Upper lobe of left lung (tissue), 6 donors: Measurements from ENCODE around the gene EPRS1. TPM values are rescaled to one million over a fixed set of nuclear protein-coding genes. Genes with fewer than 3 reads are reported as not detected.

Experiments used
- ATAC-seq, 2 donors: fragments of 200-7000 bp; cut with Tn5 transposase; one replicate each; pipeline ENCODE4 v1.9.1; 2022; ENCODE audit warnings: mild to moderate bottlenecking in 2 of 2, moderate library complexity in 2 of 2; ENCODE audit not compliant: low FRiP score in 2 of 2
- DNase-seq, 2 donors: peaks; one replicate each; pipeline ENCODE4 v3.0.0-alpha.2; 2019 to 2020
- H3K27ac ChIP-seq, 4 donors: fragments of 200-600 bp; sonication (generic); one replicate each; pipeline ENCODE4 v1.5.1; 2016 to 2019
- H3K27me3 ChIP-seq, 4 donors: fragments of 200-600 bp; sonication (generic); one replicate each; pipeline ENCODE4 v1.5.1; 2017 to 2019
- H3K36me3 ChIP-seq, 4 donors: fragments of 200-600 bp; sonication (generic); one replicate each; pipeline ENCODE4 v1.5.1; 2016 to 2019
- H3K4me1 ChIP-seq, 4 donors: fragments of 200-600 bp; sonication (generic); one replicate each; pipeline ENCODE4 v1.5.1; 2018 to 2019
- H3K4me3 ChIP-seq, 4 donors: fragments of 200-600 bp; sonication (generic); one replicate each; pipeline ENCODE4 v1.5.1; 2017 to 2019; ENCODE audit warnings: mild to moderate bottlenecking in 2 of 4, moderate library complexity in 1 of 4
- H3K9me3 ChIP-seq, 4 donors: fragments of 200-600 bp; sonication (generic); one replicate each; pipeline ENCODE4 v1.5.1; 2018 to 2019
- EP300 ChIP-seq, 4 donors: sonication (generic); formaldehyde crosslinking; IDR thresholded peaks; one replicate each; pipeline ENCODE4 v1.5.1; 2017; ENCODE audit warnings: antibody characterized with exemption in 4 of 4, control low read depth in 2 of 4
- POLR2A ChIP-seq, 4 donors: fragments of 450-650 bp; IDR thresholded peaks; one replicate each; pipeline ENCODE4 v1.5.1; 2016 to 2017; ENCODE audit warnings: antibody characterized with exemption in 4 of 4, mild to moderate bottlenecking in 2 of 4
- POLR2AphosphoS5 ChIP-seq, 2 donors: sonication (generic); formaldehyde crosslinking; IDR thresholded peaks; one replicate each; pipeline ENCODE4 v1.5.1; 2017; ENCODE audit warnings: antibody characterized with exemption in 2 of 2
- WGBS, 2 donors: methylation state at CpG; one replicate each; pipeline ENCODE4 v1.1.5; 2017 to 2018; 5-methylcytosine and 5-hydroxymethylcytosine counted together
- total RNA-seq, 6 donors: library from RNA; depleted of rRNA in 4 of 6; stranded (reverse); fragments of >200 nt in 4 of 6; gene quantifications; one replicate each; pipeline versions ENCODE4 v1.1.0 to v1.2.1, GENCODE V29; 2016 to 2021
- TF ChIP-seq, protein P1 (sequence below), 6 experiments: fragments of 450-650 bp in 4 of 6; fragments of 200-600 bp in 2 of 6; sonication (generic) in 2 of 6; IDR thresholded peaks; one replicate each; pipeline ENCODE4 v1.5.1; 2016 to 2019; ENCODE audit warnings: antibody characterized with exemption in 6 of 6
- donor health status: DM: no; HTN: no; CAD: no; lungs with moderate emphysema.
- donor health status: DM: no; HTN: yes; CAD: no; lungs with severe emphysema.

The EPRS1 gene
- total RNA-seq, 6 donors from 2014 or later: 21.0 to 77.2 (median 45.6) TPM

- 90 to 95% methylated on average over 5 of the region's 5 CpGs for WGBS, 2 donors
- no peaks in the 10 kb centered on the region for H3K9me3 ChIP-seq
- TF ChIP-seq POLR2A (IDR thresholded peaks at IDR 0.05): no peak
- TF ChIP-seq, protein P1, sequence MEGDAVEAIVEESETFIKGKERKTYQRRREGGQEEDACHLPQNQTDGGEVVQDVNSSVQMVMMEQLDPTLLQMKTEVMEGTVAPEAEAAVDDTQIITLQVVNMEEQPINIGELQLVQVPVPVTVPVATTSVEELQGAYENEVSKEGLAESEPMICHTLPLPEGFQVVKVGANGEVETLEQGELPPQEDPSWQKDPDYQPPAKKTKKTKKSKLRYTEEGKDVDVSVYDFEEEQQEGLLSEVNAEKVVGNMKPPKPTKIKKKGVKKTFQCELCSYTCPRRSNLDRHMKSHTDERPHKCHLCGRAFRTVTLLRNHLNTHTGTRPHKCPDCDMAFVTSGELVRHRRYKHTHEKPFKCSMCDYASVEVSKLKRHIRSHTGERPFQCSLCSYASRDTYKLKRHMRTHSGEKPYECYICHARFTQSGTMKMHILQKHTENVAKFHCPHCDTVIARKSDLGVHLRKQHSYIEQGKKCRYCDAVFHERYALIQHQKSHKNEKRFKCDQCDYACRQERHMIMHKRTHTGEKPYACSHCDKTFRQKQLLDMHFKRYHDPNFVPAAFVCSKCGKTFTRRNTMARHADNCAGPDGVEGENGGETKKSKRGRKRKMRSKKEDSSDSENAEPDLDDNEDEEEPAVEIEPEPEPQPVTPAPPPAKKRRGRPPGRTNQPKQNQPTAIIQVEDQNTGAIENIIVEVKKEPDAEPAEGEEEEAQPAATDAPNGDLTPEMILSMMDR (IDR thresholded peaks at IDR 0.05): no peak
- TF ChIP-seq EP300 (IDR thresholded peaks at IDR 0.05): no peak
- no peak for TF ChIP-seq POLR2AphosphoS5 (IDR thresholded peaks at IDR 0.05)
Measured at GRCh38 chr1:220005489-220005888, 40.8 kb downstream of the EPRS1 start.

DNA sequence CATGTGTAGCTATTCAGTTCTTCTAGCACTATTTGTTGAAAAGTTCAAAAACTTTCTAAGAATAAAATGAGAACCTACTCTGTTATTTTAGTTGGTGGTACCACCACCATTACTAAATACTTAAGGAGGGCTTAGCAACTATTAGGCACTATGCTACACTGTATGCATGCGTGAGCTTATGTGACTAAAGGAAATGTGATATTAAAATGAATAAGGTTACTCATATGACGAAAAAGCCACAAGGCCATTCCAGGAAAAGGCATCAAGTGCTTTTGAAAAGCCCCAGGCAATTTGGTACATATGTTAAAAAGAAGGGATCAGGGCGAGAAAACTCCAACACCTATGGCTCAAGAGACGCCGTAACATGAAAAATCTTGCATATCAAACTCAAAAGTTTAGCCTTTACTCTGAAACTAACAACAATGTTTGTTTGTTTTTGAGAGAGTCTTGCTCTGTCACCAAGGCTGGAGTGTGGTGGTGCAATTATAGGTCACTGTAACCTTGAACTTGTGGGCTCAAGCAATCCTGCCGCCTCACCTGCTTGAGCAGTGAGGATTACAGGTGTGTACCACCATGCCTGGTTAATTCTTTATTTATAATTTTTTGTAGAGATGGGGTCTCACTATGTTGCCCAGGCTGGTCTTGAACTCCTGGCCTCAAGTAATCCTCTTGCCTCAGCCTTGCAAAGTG lies 42.5 kb downstream of the EPRS1 start:
- DNase-seq: no peak
- Histone ChIP-seq H3K27me3 (no peaks in the 10 kb centered on the region), H3K4me1 (no peaks in the 10 kb centered on the region), H3K27ac (no peak overlapping the region), H3K36me3 (peaks cover 23 to 99% (median 49%) of the 10 kb centered on the region in 4 donors), H3K9me3 (no peaks in the 10 kb centered on the region), H3K4me3 (no peak overlapping the region)
- ATAC-seq: no peak
- WGBS, 2 donors: 90 to 94% methylated on average over 6 of the region's 6 CpGs
- TF ChIP-seq, protein P1 (IDR thresholded peaks at IDR 0.05): no peak
- TF ChIP-seq POLR2A (IDR thresholded peaks at IDR 0.05) (no peak), POLR2AphosphoS5 (IDR thresholded peaks at IDR 0.05) (no peak), EP300 (IDR thresholded peaks at IDR 0.05) (no peak)

More at GRCh38 chr1:220005489-220005888, 40.8 kb downstream of the EPRS1 start:
- no peaks in the 10 kb centered on the region for H3K4me1 ChIP-seq
- no peaks in the 10 kb centered on the region for H3K27me3 ChIP-seq
- ATAC-seq (no peak), DNase-seq (no peak)
- peaks cover 24 to 99% (median 55%) of the 10 kb centered on the region in 4 donors for H3K36me3 ChIP-seq
- H3K27ac ChIP-seq: no peak overlapping the region
- no peak overlapping the region for H3K4me3 ChIP-seq

DNA sequence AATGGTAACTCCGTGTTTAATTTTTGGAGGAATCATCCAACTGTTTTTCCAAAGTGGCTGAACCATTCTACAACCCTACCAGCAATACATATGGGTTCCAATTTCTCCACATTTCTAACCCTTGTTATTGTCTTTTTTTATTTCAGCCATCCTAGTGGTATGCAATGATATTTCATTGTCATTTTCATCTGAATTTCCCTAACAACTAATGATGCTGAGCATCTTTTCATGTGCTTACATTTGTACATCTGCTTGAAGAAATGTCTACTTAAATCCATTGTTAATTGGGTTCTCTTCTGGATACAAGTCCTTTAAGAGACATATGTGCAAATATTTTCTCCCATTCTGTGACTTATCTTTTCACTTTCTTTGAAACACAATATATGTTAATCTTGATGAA lies 43.3 kb downstream of the EPRS1 start:
- TF ChIP-seq EP300 (IDR thresholded peaks at IDR 0.05): no peak
- TF ChIP-seq, protein P1 (IDR thresholded peaks at IDR 0.05): no peak
- no peak for TF ChIP-seq POLR2AphosphoS5 (IDR thresholded peaks at IDR 0.05)
- TF ChIP-seq POLR2A (IDR thresholded peaks at IDR 0.05): no peak
- Histone ChIP-seq H3K4me3 (no peak overlapping the region), H3K4me1 (no peaks in the 10 kb centered on the region), H3K27me3 (no peaks in the 10 kb centered on the region), H3K36me3 (peaks cover 23 to 99% (median 49%) of the 10 kb centered on the region in 4 donors), H3K27ac (no peak overlapping the region), H3K9me3 (no peaks in the 10 kb centered on the region)
- no peak for ATAC-seq
- DNase-seq: no peak
- WGBS, 2 donors: 76 to 100% methylated on average over 1 of the region's 1 CpG

GRCh38 chr1:220001095-220001501 lies 45.2 kb downstream of the EPRS1 start:
- Histone ChIP-seq H3K9me3 (no peaks in the 10 kb centered on the region), H3K4me3 (no peak overlapping the region), H3K36me3 (peaks cover 21 to 100% (median 52%) of the 10 kb centered on the region in 4 donors), H3K4me1 (no peaks in the 10 kb centered on the region), H3K27me3 (no peaks in the 10 kb centered on the region), H3K27ac (no peak overlapping the region)
- TF ChIP-seq POLR2AphosphoS5 (IDR thresholded peaks at IDR 0.05) (no peak), EP300 (IDR thresholded peaks at IDR 0.05) (no peak), POLR2A (IDR thresholded peaks at IDR 0.05) (no peak)
- TF ChIP-seq, protein P1 (IDR thresholded peaks at IDR 0.05): no peak
- DNase-seq (no peak), ATAC-seq (no peak)
- 86 to 90% methylated on average over 4 of the region's 4 CpGs for WGBS, 2 donors

- ATAC-seq (no peak), DNase-seq (no peak)
- no peaks in the 10 kb centered on the region for H3K4me1 ChIP-seq
- no peaks in the 10 kb centered on the region for H3K27me3 ChIP-seq
- H3K27ac ChIP-seq: no peak overlapping the region
- no peaks in the 10 kb centered on the region for H3K9me3 ChIP-seq
- WGBS, 2 donors: 71 to 96% methylated on average over 4 of the region's 4 CpGs
- peaks cover 24 to 98% (median 52%) of the 10 kb centered on the region in 4 donors for H3K36me3 ChIP-seq
- H3K4me3 ChIP-seq: no peak overlapping the region
- TF ChIP-seq EP300 (IDR thresholded peaks at IDR 0.05): no peak
- TF ChIP-seq POLR2A (IDR thresholded peaks at IDR 0.05): no peak
- TF ChIP-seq, protein P1 (IDR thresholded peaks at IDR 0.05): no peak
- no peak for TF ChIP-seq POLR2AphosphoS5 (IDR thresholded peaks at IDR 0.05)
Measured at GRCh38 chr1:219999821-220000220, 46.5 kb downstream of the EPRS1 start.
